GM19452 (cell line): Measurements from ENCODE around the gene SERPINA1.

Source experiments
- ATAC-seq: cut with Tn5 transposase; IDR thresholded peaks from one replicate; pipeline ENCODE4 v1.9.1; 2021; ENCODE audit not compliant: unreplicated experiment

SERPINA1 gene

DNA sequence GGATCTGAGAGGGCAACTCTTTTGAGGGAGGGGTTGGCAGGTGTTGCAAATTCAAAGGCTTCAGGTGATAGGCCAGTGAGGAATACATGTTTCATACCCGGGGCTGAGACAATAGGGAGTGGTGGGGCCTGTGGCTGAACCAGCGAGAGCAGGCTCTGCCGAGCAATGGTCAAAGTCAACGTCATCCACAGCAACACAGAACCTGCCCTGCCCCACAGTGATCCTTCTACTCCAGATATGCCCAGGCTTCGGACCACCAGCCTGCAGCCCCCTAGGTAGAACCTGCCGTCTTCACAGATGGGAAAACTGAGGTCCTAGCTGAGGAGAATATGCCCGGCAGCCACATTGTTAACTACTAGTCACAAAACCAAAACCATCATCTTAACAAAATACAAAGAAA lies 4.1 kb downstream of the SERPINA1 start:
- no peak for ATAC-seq

DNA sequence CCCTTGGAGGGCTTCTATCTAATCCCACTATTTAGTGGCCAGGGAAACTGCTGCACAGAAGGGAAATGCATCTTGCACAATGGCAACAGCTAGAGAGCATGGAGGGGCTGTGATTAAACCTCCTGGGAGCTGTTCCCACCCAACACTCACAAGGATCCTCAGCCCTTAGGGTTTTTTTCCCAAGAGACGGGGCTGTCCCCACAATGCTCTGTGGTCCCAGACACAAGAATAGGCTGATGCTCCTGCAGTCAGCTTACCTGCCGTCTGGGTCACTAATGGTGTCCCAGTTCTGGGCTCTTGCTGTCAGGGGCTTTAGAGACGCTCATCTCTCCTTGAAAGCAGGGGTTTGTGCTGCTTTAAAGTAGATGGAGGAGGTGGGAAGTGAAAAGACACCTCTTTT lies 4.6 kb downstream of the SERPINA1 start:
- ATAC-seq: no peak

GRCh38 chr14:94382716-94383596 lies 5.4 kb downstream of the SERPINA1 start:
- no peak for ATAC-seq

DNA sequence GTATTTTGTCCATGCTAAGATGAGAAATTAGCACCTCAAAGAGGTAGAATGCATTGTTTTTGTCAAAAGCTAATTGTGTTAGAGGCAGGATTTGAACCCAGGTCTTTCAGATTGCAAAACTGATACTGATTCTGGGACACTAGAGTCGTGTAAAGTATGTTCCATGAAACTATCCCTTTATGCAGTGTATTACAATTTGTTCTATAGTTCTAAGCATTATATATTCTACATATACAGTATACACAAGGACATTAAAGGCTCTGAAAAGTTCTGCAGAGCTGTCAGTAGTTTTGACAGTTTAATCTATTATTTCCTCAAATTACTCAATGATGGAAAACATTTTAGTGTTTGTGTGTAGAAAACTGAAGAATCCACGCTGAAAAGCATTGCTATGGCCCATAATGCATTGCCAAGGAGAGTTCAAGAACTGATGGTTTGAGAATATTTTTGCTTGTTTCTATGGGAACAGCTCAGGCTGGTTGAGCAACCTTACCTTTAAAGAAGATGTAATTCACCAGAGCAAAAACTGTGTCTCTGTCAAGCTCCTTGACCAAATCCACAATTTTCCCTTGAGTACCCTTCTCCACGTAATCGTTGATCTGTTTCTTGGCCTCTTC lies 6.2 kb downstream of the SERPINA1 start:
- no peak for ATAC-seq

DNA sequence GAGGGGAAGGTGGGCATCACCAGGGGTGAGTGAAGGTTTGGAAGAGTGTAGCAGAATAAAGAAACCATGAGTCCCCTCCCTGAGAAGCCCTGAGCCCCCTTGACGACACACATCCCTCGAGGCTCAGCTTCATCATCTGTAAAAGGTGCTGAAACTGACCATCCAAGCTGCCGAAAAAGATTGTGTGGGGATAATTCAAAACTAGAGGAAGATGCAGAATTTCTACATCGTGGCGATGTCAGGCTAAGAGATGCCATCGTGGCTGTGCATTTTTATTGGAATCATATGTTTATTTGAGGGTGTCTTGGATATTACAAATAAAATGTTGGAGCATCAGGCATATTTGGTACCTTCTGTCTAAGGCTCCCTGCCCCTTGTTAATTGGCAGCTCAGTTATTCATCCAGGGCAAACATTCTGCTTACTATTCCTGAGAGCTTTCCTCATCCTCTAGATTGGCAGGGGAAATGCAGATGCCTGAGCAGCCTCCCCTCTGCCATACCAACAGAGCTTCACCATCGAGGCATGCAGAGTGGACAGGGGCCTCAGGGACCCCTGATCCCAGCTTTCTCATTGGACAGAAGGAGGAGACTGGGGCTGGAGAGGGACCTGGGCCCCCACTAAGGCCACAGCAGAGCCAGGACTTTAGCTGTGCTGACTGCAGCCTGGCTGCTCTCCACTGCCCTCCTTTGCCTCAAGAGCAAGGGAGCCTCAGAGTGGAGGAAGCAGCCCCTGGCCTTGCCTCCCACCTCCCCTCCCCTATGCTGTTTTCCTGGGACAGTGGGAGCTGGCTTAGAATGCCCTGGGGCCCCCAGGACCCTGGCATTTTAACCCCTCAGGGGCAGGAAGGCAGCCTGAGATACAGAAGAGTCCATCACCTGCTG lies 7.0 kb downstream of the SERPINA1 start:
- ATAC-seq: no peak

GRCh38 chr14:94380225-94381148 lies 7.9 kb downstream of the SERPINA1 start:
- no peak for ATAC-seq

DNA sequence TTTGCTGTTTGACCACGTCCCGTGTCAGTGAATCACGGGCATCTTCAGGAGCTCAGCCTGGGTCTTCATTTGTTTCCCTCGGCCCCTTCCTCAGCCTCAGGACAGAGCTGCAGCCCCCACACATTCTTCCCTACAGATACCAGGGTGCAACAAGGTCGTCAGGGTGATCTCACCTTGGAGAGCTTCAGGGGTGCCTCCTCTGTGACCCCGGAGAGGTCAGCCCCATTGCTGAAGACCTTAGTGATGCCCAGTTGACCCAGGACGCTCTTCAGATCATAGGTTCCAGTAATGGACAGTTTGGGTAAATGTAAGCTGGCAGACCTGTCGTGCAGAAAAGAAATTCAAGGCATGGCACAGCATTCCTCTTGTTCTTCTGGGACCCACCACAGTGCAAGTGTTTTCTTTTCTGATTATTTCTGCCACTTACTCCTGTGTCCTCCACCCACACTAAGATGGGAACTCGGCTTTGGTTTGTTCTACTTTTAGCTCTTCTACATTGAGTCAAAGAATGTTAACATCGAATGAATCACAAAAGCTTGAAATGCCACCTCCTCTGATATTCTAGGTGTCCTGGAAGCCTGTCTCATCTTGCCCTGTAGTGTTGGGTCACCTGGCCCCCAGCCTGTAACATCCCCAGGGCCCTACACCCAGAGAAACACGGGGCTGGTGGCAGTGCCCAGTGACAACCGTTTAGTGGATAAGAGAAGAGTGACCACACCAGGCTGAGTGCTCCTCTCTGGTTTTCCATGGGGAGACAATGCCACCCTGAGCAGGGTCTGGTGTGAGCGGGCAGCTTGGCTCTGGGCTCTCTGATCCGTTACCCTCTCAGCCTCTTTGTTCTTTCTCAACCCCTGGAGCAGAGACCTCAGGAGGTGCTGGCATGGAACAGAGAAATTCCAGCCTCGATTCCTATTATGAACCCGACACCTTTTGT lies 8.8 kb downstream of the SERPINA1 start:
- no peak for ATAC-seq

- ATAC-seq: no peak
Measured at GRCh38 chr14:94378527-94379290, 9.7 kb downstream of the SERPINA1 start.

- ATAC-seq: no peak
Measured at GRCh38 chr14:94377866-94378470, 10.4 kb downstream of the SERPINA1 start.

- ATAC-seq: no peak
Measured at GRCh38 chr14:94376976-94377865, 11.2 kb downstream of the SERPINA1 start.

- ATAC-seq: no peak
Measured at GRCh38 chr14:94376108-94376975, 12.1 kb downstream of the SERPINA1 start.

- ATAC-seq: no peak
Measured at GRCh38 chr14:94375552-94376107, 12.8 kb downstream of the SERPINA1 start.

DNA sequence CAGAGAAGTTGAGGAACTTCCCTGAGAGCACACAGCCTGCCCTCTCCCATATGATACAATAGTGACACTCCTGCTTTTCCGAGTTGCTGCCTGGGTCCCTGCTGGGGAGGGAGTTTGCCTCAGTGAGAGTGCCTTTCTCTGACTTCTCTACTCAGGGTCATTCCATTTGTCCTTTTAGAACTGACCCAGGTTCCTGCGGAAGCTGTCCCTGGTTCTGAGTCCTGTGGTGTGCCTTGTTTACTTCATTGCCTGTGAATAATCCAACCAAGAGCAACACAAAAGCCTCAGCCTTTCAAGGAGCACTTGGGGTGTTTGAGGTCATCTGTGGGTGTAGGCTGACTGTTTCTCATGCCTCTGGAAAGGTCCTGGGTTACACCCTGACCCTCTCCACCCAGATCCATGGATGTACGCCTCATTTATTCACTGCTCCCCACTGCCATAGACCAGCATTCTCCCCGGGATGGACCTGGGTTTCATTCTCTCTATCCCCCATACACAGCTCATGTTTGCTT lies 13.6 kb downstream of the SERPINA1 start:
- no peak for ATAC-seq

- ATAC-seq: no peak
Measured at GRCh38 chr14:94374116-94374515, 14.3 kb downstream of the SERPINA1 start.

- no peak for ATAC-seq
Measured at GRCh38 chr14:94373708-94374107, 14.7 kb downstream of the SERPINA1 start.
